GM12864 (cell line): Measurements from ENCODE around the gene FZD10.

Experiments
- DNase-seq: peaks from one replicate; pipeline ENCODE4 v3.0.0-alpha.2; 2011; ENCODE audit warnings: low read depth
- H3K4me3 ChIP-seq: 2 replicates; pipeline ENCODE4 v1.5.1; 2011; ENCODE audit warnings: mild to moderate bottlenecking, low read depth, low read length, control low read depth
- CTCF ChIP-seq: IDR thresholded peaks from 2 replicates; pipeline ENCODE4 v1.5.1; 2011; ENCODE audit warnings: low read depth, mild to moderate bottlenecking, moderate library complexity, low read length, control low read depth, inconsistent platforms; ENCODE audit errors: missing control alignments

FZD10 gene

GRCh38 chr12:130138478-130138877 lies 23.8 kb upstream of the FZD10 start:
- no peak for DNase-seq
- no peak for TF ChIP-seq CTCF
- no peak overlapping the region for H3K4me3 ChIP-seq

- H3K4me3 ChIP-seq, result no peak overlapping the region
- no peak for DNase-seq
- TF ChIP-seq CTCF, result no peak
These were observed 22.5 kb upstream of the FZD10 start for GRCh38 chr12:130139567-130140421.

- no peak overlapping the region for H3K4me3 ChIP-seq
- no peak for TF ChIP-seq CTCF
- DNase-seq, result no peak
These were observed 21.2 kb upstream of the FZD10 start for GRCh38 chr12:130141105-130141504.

- DNase-seq, result no peak
- no peak for TF ChIP-seq CTCF
These were observed 20.2 kb upstream of the FZD10 start for GRCh38 chr12:130141901-130142683.

GRCh38 chr12:130142736-130143135 lies 19.5 kb upstream of the FZD10 start:
- no peak for DNase-seq
- no peak for TF ChIP-seq CTCF
- H3K4me3 ChIP-seq, result no peak overlapping the region

More at GRCh38 chr12:130141901-130142683, 20.2 kb upstream of the FZD10 start:
- no peak overlapping the region for H3K4me3 ChIP-seq

- H3K4me3 ChIP-seq, result no peak overlapping the region
- no peak for DNase-seq
These were observed 19.1 kb upstream of the FZD10 start for GRCh38 chr12:130143136-130143535.

More at GRCh38 chr12:130143136-130143535, 19.1 kb upstream of the FZD10 start:
- no peak for TF ChIP-seq CTCF
